Measurements from ENCODE around the gene BTG1. TPM values are rescaled to one million over a fixed set of nuclear protein-coding genes. Genes with fewer than 3 reads are reported as not detected.
"Not testable (repeated sequence)": the region's sequence is repeated elsewhere in the genome, so short reads cannot be mapped to it uniquely, and the experiment has no call there.

Gene BTG1
- polyA plus RNA-seq, 3 donors = 111 to 125 (median 120) TPM

- no peak for DNase-seq (ENCODE audit: extremely low read depth in 1 of 11, low read depth in 9 of 11, low spot score in 4 of 11)
Observed at GRCh38 chr12:92138626-92139025, 7.0 kb downstream of the BTG1 start.

GRCh38 chr12:92138144-92138543, 7.5 kb downstream of the BTG1 start:
- DNase-seq (ENCODE audit: extremely low read depth in 1 of 11, low read depth in 9 of 11, low spot score in 4 of 11) = no peak

GRCh38 chr12:92136965-92137721, 8.5 kb downstream of the BTG1 start:
- no peak for DNase-seq (ENCODE audit: extremely low read depth in 1 of 11, low read depth in 9 of 11, low spot score in 4 of 11)

GRCh38 chr12:92136026-92136730, 9.5 kb downstream of the BTG1 start:
- DNase-seq (ENCODE audit: extremely low read depth in 1 of 11, low read depth in 9 of 11, low spot score in 4 of 11) = no peak

GRCh38 chr12:92135541-92135940, 10.1 kb downstream of the BTG1 start:
- not testable (repeated sequence) for DNase-seq (ENCODE audit: extremely low read depth in 1 of 11, low read depth in 9 of 11, low spot score in 4 of 11)

GRCh38 chr12:92134638-92135274, 10.9 kb downstream of the BTG1 start:
- no peak for DNase-seq (ENCODE audit: extremely low read depth in 1 of 11, low read depth in 9 of 11, low spot score in 4 of 11)

- DNase-seq (ENCODE audit: extremely low read depth in 1 of 11, low read depth in 9 of 11, low spot score in 4 of 11) = no peak
Observed at GRCh38 chr12:92133795-92134637, 11.6 kb downstream of the BTG1 start.

GRCh38 chr12:92133171-92133570, 12.5 kb downstream of the BTG1 start:
- DNase-seq (ENCODE audit: extremely low read depth in 1 of 11, low read depth in 9 of 11, low spot score in 4 of 11) = no peak

GRCh38 chr12:92132288-92132687, 13.4 kb downstream of the BTG1 start:
- no peak for DNase-seq (ENCODE audit: extremely low read depth in 1 of 11, low read depth in 9 of 11, low spot score in 4 of 11)

- DNase-seq (ENCODE audit: extremely low read depth in 1 of 11, low read depth in 9 of 11, low spot score in 4 of 11) = no peak
Observed at GRCh38 chr12:92130999-92131398, 14.6 kb downstream of the BTG1 start.

GRCh38 chr12:92129609-92130008, 16.0 kb downstream of the BTG1 start:
- no peak for DNase-seq (ENCODE audit: extremely low read depth in 1 of 11, low read depth in 9 of 11, low spot score in 4 of 11)

- DNase-seq (ENCODE audit: extremely low read depth in 1 of 11, low read depth in 9 of 11, low spot score in 4 of 11) = no peak
Observed at GRCh38 chr12:92128612-92129011, 17.0 kb downstream of the BTG1 start.

- DNase-seq (ENCODE audit: extremely low read depth in 1 of 11, low read depth in 9 of 11, low spot score in 4 of 11) = no peak
Observed at GRCh38 chr12:92124689-92125029, 21.0 kb downstream of the BTG1 start.

GRCh38 chr12:92123780-92124688, 21.6 kb downstream of the BTG1 start:
- DNase-seq (ENCODE audit: extremely low read depth in 1 of 11, low read depth in 9 of 11, low spot score in 4 of 11) = no peak

GRCh38 chr12:92122941-92123779, 22.5 kb downstream of the BTG1 start:
- DNase-seq (ENCODE audit: extremely low read depth in 1 of 11, low read depth in 9 of 11, low spot score in 4 of 11) = no peak

GRCh38 chr12:92121826-92122225, 23.8 kb downstream of the BTG1 start:
- DNase-seq (ENCODE audit: extremely low read depth in 1 of 11, low read depth in 9 of 11, low spot score in 4 of 11) = no peak

- no peak for DNase-seq (ENCODE audit: extremely low read depth in 1 of 11, low read depth in 9 of 11, low spot score in 4 of 11)
Observed at GRCh38 chr12:92118826-92119536, 26.7 kb downstream of the BTG1 start.

Measured in renal cortex interstitium (tissue), 11 donors.